Measurements from ENCODE around the gene RPUSD4.

The RPUSD4 gene

DNA sequence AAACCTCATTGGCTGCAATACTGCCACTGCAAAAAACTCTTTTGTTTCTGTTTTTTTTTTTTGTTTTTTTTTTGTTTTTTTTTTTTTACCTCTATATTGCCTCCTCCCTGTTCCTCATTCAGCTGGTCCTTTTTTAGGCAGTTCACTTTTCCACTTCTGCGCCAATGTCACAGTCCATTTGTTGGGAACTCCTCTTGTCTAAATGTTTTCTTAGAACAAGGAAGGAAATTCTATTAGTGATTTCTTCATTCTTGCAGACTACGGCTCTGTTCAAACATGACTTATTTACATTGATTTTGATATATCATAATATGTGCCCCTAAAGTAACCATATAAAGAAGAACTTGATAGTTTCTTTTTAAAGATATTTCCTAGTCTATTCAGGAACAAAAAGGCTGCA is 3.0 kb upstream of the RPUSD4 start:
- TF ChIP-seq, protein P1, sequence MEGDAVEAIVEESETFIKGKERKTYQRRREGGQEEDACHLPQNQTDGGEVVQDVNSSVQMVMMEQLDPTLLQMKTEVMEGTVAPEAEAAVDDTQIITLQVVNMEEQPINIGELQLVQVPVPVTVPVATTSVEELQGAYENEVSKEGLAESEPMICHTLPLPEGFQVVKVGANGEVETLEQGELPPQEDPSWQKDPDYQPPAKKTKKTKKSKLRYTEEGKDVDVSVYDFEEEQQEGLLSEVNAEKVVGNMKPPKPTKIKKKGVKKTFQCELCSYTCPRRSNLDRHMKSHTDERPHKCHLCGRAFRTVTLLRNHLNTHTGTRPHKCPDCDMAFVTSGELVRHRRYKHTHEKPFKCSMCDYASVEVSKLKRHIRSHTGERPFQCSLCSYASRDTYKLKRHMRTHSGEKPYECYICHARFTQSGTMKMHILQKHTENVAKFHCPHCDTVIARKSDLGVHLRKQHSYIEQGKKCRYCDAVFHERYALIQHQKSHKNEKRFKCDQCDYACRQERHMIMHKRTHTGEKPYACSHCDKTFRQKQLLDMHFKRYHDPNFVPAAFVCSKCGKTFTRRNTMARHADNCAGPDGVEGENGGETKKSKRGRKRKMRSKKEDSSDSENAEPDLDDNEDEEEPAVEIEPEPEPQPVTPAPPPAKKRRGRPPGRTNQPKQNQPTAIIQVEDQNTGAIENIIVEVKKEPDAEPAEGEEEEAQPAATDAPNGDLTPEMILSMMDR (IDR thresholded peaks at IDR 0.05; ENCODE audit: low read length, missing control alignments) = no peak
- DNase-seq (ENCODE audit: low read depth) = no peak
- no peak overlapping the region for H3K4me3 ChIP-seq (replicated peaks; ENCODE audit: low read depth, low read length)

DNA sequence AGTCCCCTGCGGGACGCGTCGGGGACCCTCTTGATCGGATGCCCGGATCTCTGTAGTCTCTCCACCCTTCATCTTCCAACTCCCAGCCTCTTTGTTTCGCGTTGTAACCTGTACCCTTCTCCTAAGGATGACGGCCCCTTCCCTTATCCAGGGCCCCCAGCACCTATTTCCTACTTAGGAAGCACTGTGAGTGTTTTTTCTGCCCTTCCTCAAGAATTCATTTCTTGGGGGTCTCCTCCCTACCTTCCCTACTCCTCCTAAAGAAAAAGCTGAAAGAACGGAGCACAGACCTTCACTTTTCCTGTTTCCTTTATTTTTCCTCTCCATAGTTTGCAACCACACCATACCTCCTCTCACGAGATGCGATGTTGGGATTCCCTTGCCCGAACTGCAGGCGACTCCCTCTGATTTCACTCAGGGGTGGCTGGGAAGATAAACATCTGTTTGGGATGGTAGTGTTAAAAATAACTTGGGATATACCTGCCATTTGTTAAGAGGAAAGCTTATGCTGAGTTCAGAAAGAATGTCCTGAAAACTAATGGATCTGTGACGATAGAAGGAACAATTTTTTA is 725 bp upstream of the RPUSD4 start:
- TF ChIP-seq, protein P1 (IDR thresholded peaks at IDR 0.05; ENCODE audit: low read length, missing control alignments) = no peak
- H3K4me3 ChIP-seq (replicated peaks; ENCODE audit: low read depth, low read length) = peak overlapping the region; percentile 99
- peak; percentile 7 for DNase-seq (ENCODE audit: low read depth)

DNA sequence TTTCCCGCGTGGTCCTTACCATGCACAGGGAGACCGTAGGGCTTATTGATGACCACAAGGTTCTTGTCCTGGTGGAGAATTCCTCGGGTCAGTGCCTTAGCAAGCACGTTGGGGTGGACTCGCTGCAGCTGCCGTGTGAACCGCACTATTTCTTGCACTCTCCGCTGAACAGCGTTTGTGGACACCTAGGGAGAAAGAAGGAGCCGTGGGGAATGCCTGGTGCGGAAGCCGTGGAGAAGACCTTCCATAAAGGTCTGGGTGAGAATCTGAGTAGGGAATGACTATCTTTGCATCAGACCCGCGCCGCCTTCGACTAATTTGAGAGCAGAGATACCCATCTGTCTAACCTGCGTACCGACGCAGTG is 597 bp downstream of the RPUSD4 start:
- H3K4me3 ChIP-seq (replicated peaks; ENCODE audit: low read depth, low read length) = peak overlapping the region; percentile 99
- peak; percentile 12 for DNase-seq (ENCODE audit: low read depth)
- TF ChIP-seq, protein P1 (IDR thresholded peaks at IDR 0.05; ENCODE audit: low read length, missing control alignments) = no peak

DNA sequence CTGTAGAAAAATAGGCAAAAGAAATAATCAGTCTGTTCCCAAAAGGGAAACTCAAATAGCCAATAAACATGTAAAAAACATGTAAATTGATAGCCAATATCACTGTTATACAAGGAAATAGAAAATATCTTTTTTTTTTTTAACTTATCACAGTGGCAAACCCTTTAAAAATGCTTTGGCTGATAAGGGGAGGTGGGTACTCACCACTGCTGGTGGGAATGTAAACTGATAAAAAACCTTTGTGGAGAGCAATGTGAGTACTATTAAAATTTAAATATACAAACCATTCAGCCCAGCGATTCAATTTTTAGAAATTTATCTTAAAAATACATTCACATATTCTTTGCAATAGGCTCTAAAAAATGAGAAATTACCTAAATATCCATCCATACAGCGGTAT is 3.6 kb downstream of the RPUSD4 start:
- H3K4me3 ChIP-seq (replicated peaks; ENCODE audit: low read depth, low read length) = no peak overlapping the region
- no peak for DNase-seq (ENCODE audit: low read depth)
- TF ChIP-seq, protein P1 (IDR thresholded peaks at IDR 0.05; ENCODE audit: low read length, missing control alignments) = no peak

DNA sequence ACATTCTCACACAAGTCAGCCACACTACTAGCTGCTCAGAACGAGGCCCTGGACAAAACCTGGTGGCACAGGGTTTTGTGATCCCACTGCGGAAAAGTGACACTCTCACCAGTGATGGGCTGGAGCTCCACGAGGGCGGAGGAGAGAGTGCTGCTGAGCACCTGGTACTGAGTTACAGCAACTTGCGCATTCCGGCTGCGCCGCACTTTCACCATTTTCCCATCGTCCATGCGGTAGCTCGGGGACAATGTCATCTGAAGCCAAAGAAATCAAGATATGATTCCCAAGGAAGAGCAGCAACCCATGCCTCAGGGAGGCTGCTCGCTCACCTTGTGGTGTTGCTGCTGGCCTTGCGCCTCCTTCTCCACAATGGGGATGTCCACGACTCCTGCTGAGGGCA is 6.1 kb downstream of the RPUSD4 start:
- no peak overlapping the region for H3K4me3 ChIP-seq (replicated peaks; ENCODE audit: low read depth, low read length)
- TF ChIP-seq, protein P1 (IDR thresholded peaks at IDR 0.05; ENCODE audit: low read length, missing control alignments) = no peak
- DNase-seq (ENCODE audit: low read depth) = no peak

DNA sequence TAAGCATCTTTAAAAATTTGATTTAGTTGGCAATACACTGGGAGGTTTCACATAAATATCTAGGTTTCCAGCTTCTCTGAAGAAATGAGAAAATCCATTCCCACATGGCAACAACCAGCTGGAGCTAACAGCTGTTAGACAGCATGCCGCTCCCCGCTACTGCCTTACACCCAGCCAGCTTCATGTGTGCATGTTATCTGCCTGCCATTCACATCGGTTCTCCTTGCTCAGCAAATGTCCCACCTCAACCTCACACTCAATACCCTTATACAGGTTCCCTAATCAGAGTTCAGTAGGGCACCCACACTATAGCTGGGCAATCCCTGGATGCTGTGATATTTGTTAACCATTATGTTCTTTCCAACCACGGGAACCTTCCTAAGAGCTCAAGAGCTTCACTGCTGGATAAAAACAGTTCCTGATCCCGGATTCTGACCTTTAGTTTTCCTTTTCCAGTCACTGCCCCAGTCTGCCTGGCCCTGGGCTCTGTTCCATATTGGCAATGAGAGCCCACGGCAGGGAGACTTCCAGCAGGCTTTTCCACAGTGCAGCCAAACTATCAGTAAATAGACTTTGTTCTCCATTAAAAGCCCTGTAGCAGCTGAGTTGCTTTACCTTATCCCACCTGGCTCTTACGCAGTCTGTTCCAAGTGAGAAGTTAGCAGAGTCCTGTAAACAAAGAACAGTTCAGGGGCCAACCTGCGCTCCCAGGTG is 8.6 kb downstream of the RPUSD4 start:
- TF ChIP-seq, protein P1 (IDR thresholded peaks at IDR 0.05; ENCODE audit: low read length, missing control alignments) = no peak
- no peak for DNase-seq (ENCODE audit: low read depth)
- H3K4me3 ChIP-seq (replicated peaks; ENCODE audit: low read depth, low read length) = no peak overlapping the region

DNA sequence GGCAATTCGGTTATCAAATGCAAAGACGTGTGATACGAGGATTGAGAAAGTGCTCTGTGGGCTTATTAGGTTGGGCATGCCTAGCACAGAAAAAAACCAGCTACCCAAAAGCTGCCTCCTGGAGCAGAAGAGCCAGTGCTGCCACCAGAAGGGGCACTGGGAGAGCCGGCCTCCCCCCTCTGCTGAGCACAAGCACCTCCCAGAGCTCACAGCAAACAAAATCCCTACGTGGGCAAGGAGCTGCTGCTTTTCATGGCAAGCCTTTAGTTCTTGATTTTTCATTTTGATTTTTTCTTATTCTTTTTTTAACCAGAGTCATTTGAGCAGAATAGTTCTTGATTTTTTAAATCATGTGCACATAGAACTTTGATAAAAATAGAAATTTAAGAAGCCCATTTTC is 12.8 kb downstream of the RPUSD4 start:
- no peak for DNase-seq (ENCODE audit: low read depth)
- H3K4me3 ChIP-seq (replicated peaks; ENCODE audit: low read depth, low read length) = no peak overlapping the region
- TF ChIP-seq, protein P1 (IDR thresholded peaks at IDR 0.05; ENCODE audit: low read length, missing control alignments) = no peak

All from fibroblast of pulmonary artery (primary cell).